HUES6 (cell line): ENCODE results near the gene TRIM44.

Experiments
- H3K27ac ChIP-seq: 2 replicates; pipeline ENCODE4 v1.7.0; 2013; ENCODE audit warnings: low read depth, mild to moderate bottlenecking, low read length, inconsistent platforms
- H3K27me3 ChIP-seq: 2 replicates; pipeline ENCODE4 v1.6.1; 2013; ENCODE audit warnings: low read length; ENCODE audit not compliant: control insufficient read depth, insufficient read depth
- H3K36me3 ChIP-seq: 2 replicates; pipeline ENCODE4 v1.6.1; 2013; ENCODE audit warnings: low read length; ENCODE audit not compliant: control insufficient read depth, insufficient read depth
- H3K4me1 ChIP-seq: 2 replicates; pipeline ENCODE4 v1.6.1; 2013; ENCODE audit warnings: low read length; ENCODE audit not compliant: control insufficient read depth, insufficient read depth
- H3K4me3 ChIP-seq: 2 replicates; pipeline ENCODE4 v1.5.1; 2013; ENCODE audit warnings: low read depth, low read length
- H3K9ac ChIP-seq: one replicate; pipeline ENCODE4 v1.6.1; 2013; ENCODE audit warnings: mild to moderate bottlenecking, low read length
- H3K9me3 ChIP-seq: 2 replicates; pipeline ENCODE4 v1.6.1; 2013; ENCODE audit warnings: low read depth, low read length; ENCODE audit not compliant: control insufficient read depth, insufficient read depth

The TRIM44 gene

GRCh38 chr11:35662649-35663407, at the start of gene TRIM44:
TSS of gene TRIM44 (plus strand) at chr11:35662775. CDS start at chr11:35663112, 337 bp downstream.
- peak within 1 kb of the TSS; percentile 54; the same call in 1 of the 2 replicates for H3K27ac ChIP-seq
- H3K27me3 ChIP-seq = peaks cover 33% of the 10 kb centered on the region
- H3K4me3 ChIP-seq = peak within 1 kb of the TSS; percentile 63
- peak within 1 kb of the TSS; percentile 76 for H3K9ac ChIP-seq
- no peaks in the 10 kb centered on the region for H3K4me1 ChIP-seq
- H3K9me3 ChIP-seq = peaks cover 30% of the 10 kb centered on the region
- H3K36me3 ChIP-seq = peaks cover 5% of the 10 kb centered on the region; the same call in 1 of the 2 replicates

- Histone ChIP-seq H3K4me3 (no peak overlapping the region), H3K36me3 (no peaks in the 10 kb centered on the region), H3K27me3 (peaks cover 28% of the 10 kb centered on the region), H3K9me3 (no peaks in the 10 kb centered on the region), H3K4me1 (0 out of 2 replicates have a peak, but pooled peaks cover 5% of the 10 kb centered on the region), H3K9ac (no peak overlapping the region), H3K27ac (no peak overlapping the region)
Measured at GRCh38 chr11:35614939-35615569, 47.5 kb upstream of the TRIM44 start.

GRCh38 chr11:35615921-35616900, 46.4 kb upstream of the TRIM44 start:
- Histone ChIP-seq H3K36me3 (no peaks in the 10 kb centered on the region), H3K4me3 (no peak overlapping the region), H3K27ac (no peak overlapping the region), H3K27me3 (peaks cover 38% of the 10 kb centered on the region), H3K9ac (no peak overlapping the region), H3K9me3 (no peaks in the 10 kb centered on the region), H3K4me1 (0 out of 2 replicates have a peak, but pooled peaks cover 8% of the 10 kb centered on the region)

- Histone ChIP-seq H3K36me3 (no peaks in the 10 kb centered on the region), H3K9me3 (no peaks in the 10 kb centered on the region), H3K9ac (no peak overlapping the region), H3K27me3 (peaks cover 38% of the 10 kb centered on the region), H3K27ac (no peak overlapping the region), H3K4me1 (peaks cover 14% of the 10 kb centered on the region), H3K4me3 (peak overlapping the region; percentile 69)
Measured at GRCh38 chr11:35617316-35617686, 45.3 kb upstream of the TRIM44 start.

GRCh38 chr11:35617687-35618496, 44.7 kb upstream of the TRIM44 start, which contains the start of gene FJX1:
TSS of gene FJX1 (plus strand) at chr11:35618460. CDS start at chr11:35618637, 177 bp downstream.
- Histone ChIP-seq H3K4me3 (peak within 1 kb of the TSS; percentile 69), H3K36me3 (no peaks in the 10 kb centered on the region), H3K4me1 (peaks cover 18% of the 10 kb centered on the region), H3K9ac (peak within 1 kb of the TSS; percentile 79), H3K27ac (no peak within 1 kb of the TSS), H3K9me3 (no peaks in the 10 kb centered on the region), H3K27me3 (peaks cover 38% of the 10 kb centered on the region)

GRCh38 chr11:35618497-35619115, 44.0 kb upstream of the TRIM44 start:
- Histone ChIP-seq H3K9ac (peak overlapping the region; percentile 79), H3K36me3 (no peaks in the 10 kb centered on the region), H3K9me3 (no peaks in the 10 kb centered on the region), H3K4me3 (peak overlapping the region; percentile 69), H3K27ac (no peak overlapping the region), H3K4me1 (peaks cover 18% of the 10 kb centered on the region), H3K27me3 (peaks cover 38% of the 10 kb centered on the region)

GRCh38 chr11:35619116-35619854, 43.3 kb upstream of the TRIM44 start:
- Histone ChIP-seq H3K4me3 (peak overlapping the region; percentile 69), H3K36me3 (no peaks in the 10 kb centered on the region), H3K9ac (peak overlapping the region; percentile 79), H3K27me3 (peaks cover 38% of the 10 kb centered on the region), H3K27ac (no peak overlapping the region), H3K9me3 (no peaks in the 10 kb centered on the region), H3K4me1 (peaks cover 18% of the 10 kb centered on the region)

GRCh38 chr11:35619855-35620640, 42.5 kb upstream of the TRIM44 start:
- Histone ChIP-seq H3K4me3 (peak overlapping the region; percentile 69), H3K36me3 (no peaks in the 10 kb centered on the region), H3K9ac (peak overlapping the region; percentile 79), H3K4me1 (peaks cover 18% of the 10 kb centered on the region), H3K9me3 (no peaks in the 10 kb centered on the region), H3K27me3 (peaks cover 38% of the 10 kb centered on the region), H3K27ac (no peak overlapping the region)

GRCh38 chr11:35620795-35621194, 41.8 kb upstream of the TRIM44 start:
- Histone ChIP-seq H3K4me1 (peaks cover 18% of the 10 kb centered on the region), H3K27ac (no peak overlapping the region), H3K4me3 (peak overlapping the region; percentile 69; the same call in 1 of the 2 replicates), H3K36me3 (no peaks in the 10 kb centered on the region), H3K9ac (no peak overlapping the region), H3K27me3 (peaks cover 38% of the 10 kb centered on the region), H3K9me3 (no peaks in the 10 kb centered on the region)
